Measurements from ENCODE around the gene CHRNB1.

DNA sequence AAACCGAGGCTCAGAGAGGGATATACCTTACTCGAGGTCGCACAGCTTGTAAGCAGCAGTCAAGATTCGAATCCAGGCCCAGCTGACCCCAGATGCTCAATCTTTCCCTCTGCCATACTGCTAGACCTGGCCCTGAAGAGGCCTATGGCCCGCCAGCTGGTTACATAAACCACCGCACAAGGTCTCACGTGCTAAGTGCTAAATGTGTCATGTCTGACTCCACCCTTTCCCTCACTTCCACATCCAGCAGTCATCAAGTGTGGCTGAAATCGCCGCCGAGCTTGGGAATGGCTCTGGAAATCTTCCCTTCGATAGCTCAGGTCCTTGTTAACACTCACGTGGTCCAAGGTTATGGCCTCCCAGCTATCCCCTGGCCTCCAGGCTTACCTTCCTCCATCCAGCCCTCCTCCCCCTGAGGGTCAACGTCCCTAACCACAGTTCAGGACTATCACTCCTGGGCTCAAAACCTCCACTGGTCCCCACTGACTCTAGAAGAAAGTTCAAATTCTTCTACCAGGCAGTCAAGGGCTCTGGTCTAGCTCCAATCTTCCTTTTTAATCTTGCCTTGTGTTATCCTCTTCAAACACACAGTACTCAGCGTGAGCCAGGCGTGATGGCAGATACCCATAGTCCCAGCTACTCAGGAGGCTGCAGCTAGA, 31.0 kb downstream of the CHRNB1 start:
- TF ChIP-seq, protein P1, sequence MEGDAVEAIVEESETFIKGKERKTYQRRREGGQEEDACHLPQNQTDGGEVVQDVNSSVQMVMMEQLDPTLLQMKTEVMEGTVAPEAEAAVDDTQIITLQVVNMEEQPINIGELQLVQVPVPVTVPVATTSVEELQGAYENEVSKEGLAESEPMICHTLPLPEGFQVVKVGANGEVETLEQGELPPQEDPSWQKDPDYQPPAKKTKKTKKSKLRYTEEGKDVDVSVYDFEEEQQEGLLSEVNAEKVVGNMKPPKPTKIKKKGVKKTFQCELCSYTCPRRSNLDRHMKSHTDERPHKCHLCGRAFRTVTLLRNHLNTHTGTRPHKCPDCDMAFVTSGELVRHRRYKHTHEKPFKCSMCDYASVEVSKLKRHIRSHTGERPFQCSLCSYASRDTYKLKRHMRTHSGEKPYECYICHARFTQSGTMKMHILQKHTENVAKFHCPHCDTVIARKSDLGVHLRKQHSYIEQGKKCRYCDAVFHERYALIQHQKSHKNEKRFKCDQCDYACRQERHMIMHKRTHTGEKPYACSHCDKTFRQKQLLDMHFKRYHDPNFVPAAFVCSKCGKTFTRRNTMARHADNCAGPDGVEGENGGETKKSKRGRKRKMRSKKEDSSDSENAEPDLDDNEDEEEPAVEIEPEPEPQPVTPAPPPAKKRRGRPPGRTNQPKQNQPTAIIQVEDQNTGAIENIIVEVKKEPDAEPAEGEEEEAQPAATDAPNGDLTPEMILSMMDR (conservative IDR thresholded peaks at IDR 0.05; ENCODE audit: low read length): no peak
- no peak for TF ChIP-seq EZH2phosphoT487 (IDR thresholded peaks at IDR 0.05; ENCODE audit: borderline replicate concordance, low read depth, low read length)

Measured in OCI-LY7 (cell line).